HG03108 (cell line): ENCODE data around the gene PHAX.
"Not testable (repeated sequence)": the region's sequence is repeated elsewhere in the genome, so short reads cannot be mapped to it uniquely, and the experiment has no call there.

Experiments
- ATAC-seq: cut with Tn5 transposase; IDR thresholded peaks from one replicate; pipeline ENCODE4 v1.9.1; 2021; ENCODE audit warnings: moderate library complexity; ENCODE audit not compliant: unreplicated experiment

PHAX gene

GRCh38 chr5:126599971-126600630, 646 bp upstream of the PHAX start:
- not testable (repeated sequence) for ATAC-seq

- ATAC-seq = no peak
Observed at GRCh38 chr5:126603402-126603991, 2.8 kb downstream of the PHAX start.

- ATAC-seq = no peak
Observed at GRCh38 chr5:126605525-126605924, 4.8 kb downstream of the PHAX start.

GRCh38 chr5:126610160-126610559, 9.4 kb downstream of the PHAX start:
- ATAC-seq = no peak

- ATAC-seq = no peak
Observed at GRCh38 chr5:126610616-126611015, 9.9 kb downstream of the PHAX start.

- ATAC-seq = no peak
Observed at GRCh38 chr5:126613941-126614592, 13.3 kb downstream of the PHAX start.

GRCh38 chr5:126615286-126615685, 14.5 kb downstream of the PHAX start:
- ATAC-seq = peak; percentile 95

GRCh38 chr5:126617603-126618002, 16.9 kb downstream of the PHAX start:
- not testable (repeated sequence) for ATAC-seq

GRCh38 chr5:126619781-126620180, 19.0 kb downstream of the PHAX start:
- no peak for ATAC-seq

GRCh38 chr5:126624534-126624933, 23.8 kb downstream of the PHAX start:
- no peak for ATAC-seq

GRCh38 chr5:126628102-126628501, 27.4 kb downstream of the PHAX start:
- no peak for ATAC-seq

GRCh38 chr5:126631920-126632319, 31.2 kb downstream of the PHAX start:
- ATAC-seq = no peak

GRCh38 chr5:126633552-126633951, 32.8 kb downstream of the PHAX start:
- no peak for ATAC-seq

GRCh38 chr5:126635585-126635984, 34.8 kb downstream of the PHAX start:
- no peak for ATAC-seq

GRCh38 chr5:126636956-126637355, 36.2 kb downstream of the PHAX start:
- no peak for ATAC-seq

GRCh38 chr5:126640866-126641265, 40.1 kb downstream of the PHAX start:
- no peak for ATAC-seq

GRCh38 chr5:126641387-126641786, 40.6 kb downstream of the PHAX start:
- no peak for ATAC-seq

- no peak for ATAC-seq
Observed at GRCh38 chr5:126645132-126645531, 44.4 kb downstream of the PHAX start.

GRCh38 chr5:126647071-126647470, 46.3 kb downstream of the PHAX start:
- ATAC-seq = no peak

GRCh38 chr5:126648471-126648870, 47.7 kb downstream of the PHAX start:
- ATAC-seq = no peak

- not testable (repeated sequence) for ATAC-seq
Observed at GRCh38 chr5:126649057-126649456, 48.3 kb downstream of the PHAX start.

- ATAC-seq = not testable (repeated sequence)
Observed at GRCh38 chr5:126649709-126650108, 49.0 kb downstream of the PHAX start.
